ENCODE measurements around the gene ANKRD34B.
"Not testable (repeated sequence)": the region's sequence is repeated elsewhere in the genome, so short reads cannot be mapped to it uniquely, and the experiment has no call there.

The ANKRD34B gene

GRCh38 chr5:80590766-80591165, 20.7 kb upstream of the ANKRD34B start:
- H3K27me3 Mint-ChIP-seq (ENCODE audit: low read depth): peaks cover 5% of the 10 kb centered on the region
- H3K36me3 Mint-ChIP-seq (ENCODE audit: low read depth): no peaks in the 10 kb centered on the region
- no peaks in the 10 kb centered on the region for H3K4me1 Mint-ChIP-seq (ENCODE audit: low read depth)
- no peak overlapping the region for H3K27ac Mint-ChIP-seq
- no peak for DNase-seq (ENCODE audit: low spot score)
- no peak overlapping the region for H3K4me3 Mint-ChIP-seq
- no peaks in the 10 kb centered on the region for H3K9me3 Mint-ChIP-seq

- Mint-ChIP-seq H3K27ac (no peak overlapping the region), H3K27me3 (ENCODE audit: low read depth) (peaks cover 5% of the 10 kb centered on the region), H3K4me3 (no peak overlapping the region), H3K9me3 (no peaks in the 10 kb centered on the region), H3K4me1 (ENCODE audit: low read depth) (no peaks in the 10 kb centered on the region), H3K36me3 (ENCODE audit: low read depth) (no peaks in the 10 kb centered on the region)
- DNase-seq (ENCODE audit: low spot score): no peak
These were observed 18.9 kb upstream of the ANKRD34B start for GRCh38 chr5:80588858-80589540.

GRCh38 chr5:80584770-80585169, 14.7 kb upstream of the ANKRD34B start:
- Mint-ChIP-seq H3K36me3 (ENCODE audit: low read depth) (no peaks in the 10 kb centered on the region), H3K27me3 (ENCODE audit: low read depth) (peaks cover 1% of the 10 kb centered on the region), H3K4me1 (ENCODE audit: low read depth) (no peaks in the 10 kb centered on the region), H3K27ac (no peak overlapping the region), H3K9me3 (peaks cover 1% of the 10 kb centered on the region), H3K4me3 (no peak overlapping the region)
- DNase-seq (ENCODE audit: low spot score): no peak

GRCh38 chr5:80580291-80580690, 10.2 kb upstream of the ANKRD34B start:
- not testable (repeated sequence) for H3K4me3 Mint-ChIP-seq; H3K36me3 Mint-ChIP-seq (ENCODE audit: low read depth); H3K9me3 Mint-ChIP-seq; H3K27ac Mint-ChIP-seq; DNase-seq (ENCODE audit: low spot score); H3K4me1 Mint-ChIP-seq (ENCODE audit: low read depth)
- peaks cover 21% of the 10 kb centered on the region for H3K27me3 Mint-ChIP-seq (ENCODE audit: low read depth)

- Mint-ChIP-seq H3K4me3 (no peak overlapping the region), H3K4me1 (ENCODE audit: low read depth) (peaks cover 2% of the 10 kb centered on the region), H3K27me3 (ENCODE audit: low read depth) (peaks cover 30% of the 10 kb centered on the region), H3K36me3 (ENCODE audit: low read depth) (no peaks in the 10 kb centered on the region), H3K27ac (no peak overlapping the region), H3K9me3 (peaks cover 4% of the 10 kb centered on the region)
- no peak for DNase-seq (ENCODE audit: low spot score)
These were observed 9.0 kb upstream of the ANKRD34B start for GRCh38 chr5:80579050-80579449.

GRCh38 chr5:80577707-80578106, 7.6 kb upstream of the ANKRD34B start:
- Mint-ChIP-seq H3K9me3 (peaks cover 4% of the 10 kb centered on the region), H3K4me1 (ENCODE audit: low read depth) (peaks cover 2% of the 10 kb centered on the region), H3K4me3 (no peak overlapping the region), H3K36me3 (ENCODE audit: low read depth) (no peaks in the 10 kb centered on the region), H3K27ac (no peak overlapping the region), H3K27me3 (ENCODE audit: low read depth) (peaks cover 42% of the 10 kb centered on the region)
- no peak for DNase-seq (ENCODE audit: low spot score)

- H3K9me3 Mint-ChIP-seq: peaks cover 4% of the 10 kb centered on the region
- H3K4me3 Mint-ChIP-seq: no peak overlapping the region
- H3K4me1 Mint-ChIP-seq (ENCODE audit: low read depth): peaks cover 2% of the 10 kb centered on the region
- H3K27me3 Mint-ChIP-seq (ENCODE audit: low read depth): peaks cover 53% of the 10 kb centered on the region
- DNase-seq (ENCODE audit: low spot score): no peak
- H3K27ac Mint-ChIP-seq: no peak overlapping the region
- no peaks in the 10 kb centered on the region for H3K36me3 Mint-ChIP-seq (ENCODE audit: low read depth)
These were observed 6.3 kb upstream of the ANKRD34B start for GRCh38 chr5:80576383-80576782.

GRCh38 chr5:80573062-80573461, 3.0 kb upstream of the ANKRD34B start:
- Mint-ChIP-seq H3K27me3 (ENCODE audit: low read depth) (peaks cover 61% of the 10 kb centered on the region), H3K4me3 (no peak overlapping the region), H3K27ac (no peak overlapping the region), H3K36me3 (ENCODE audit: low read depth) (no peaks in the 10 kb centered on the region), H3K4me1 (ENCODE audit: low read depth) (peaks cover 4% of the 10 kb centered on the region), H3K9me3 (no peaks in the 10 kb centered on the region)
- no peak for DNase-seq (ENCODE audit: low spot score)

- no peak for DNase-seq (ENCODE audit: low spot score)
- Mint-ChIP-seq H3K4me3 (peak overlapping the region; percentile 55), H3K9me3 (no peaks in the 10 kb centered on the region), H3K27me3 (ENCODE audit: low read depth) (peaks cover 69% of the 10 kb centered on the region), H3K4me1 (ENCODE audit: low read depth) (peaks cover 1% of the 10 kb centered on the region), H3K27ac (no peak overlapping the region), H3K36me3 (ENCODE audit: low read depth) (no peaks in the 10 kb centered on the region)
These were observed 757 bp downstream of the ANKRD34B start for GRCh38 chr5:80569086-80569960.

GRCh38 chr5:80568251-80568650, 1.8 kb downstream of the ANKRD34B start:
- Mint-ChIP-seq H3K36me3 (ENCODE audit: low read depth) (no peaks in the 10 kb centered on the region), H3K27me3 (ENCODE audit: low read depth) (peaks cover 67% of the 10 kb centered on the region), H3K9me3 (no peaks in the 10 kb centered on the region), H3K4me3 (peak overlapping the region; percentile 32), H3K27ac (no peak overlapping the region), H3K4me1 (ENCODE audit: low read depth) (peaks cover 1% of the 10 kb centered on the region)
- no peak for DNase-seq (ENCODE audit: low spot score)

- no peak for DNase-seq (ENCODE audit: low spot score)
- no peak overlapping the region for H3K27ac Mint-ChIP-seq
- no peak overlapping the region for H3K4me3 Mint-ChIP-seq
- peaks cover 1% of the 10 kb centered on the region for H3K4me1 Mint-ChIP-seq (ENCODE audit: low read depth)
- no peaks in the 10 kb centered on the region for H3K9me3 Mint-ChIP-seq
- no peaks in the 10 kb centered on the region for H3K36me3 Mint-ChIP-seq (ENCODE audit: low read depth)
- H3K27me3 Mint-ChIP-seq (ENCODE audit: low read depth): peaks cover 63% of the 10 kb centered on the region
These were observed 3.3 kb downstream of the ANKRD34B start for GRCh38 chr5:80566711-80567259.

GRCh38 chr5:80565330-80565729, 4.8 kb downstream of the ANKRD34B start:
- no peaks in the 10 kb centered on the region for H3K9me3 Mint-ChIP-seq
- no peak overlapping the region for H3K4me3 Mint-ChIP-seq
- DNase-seq (ENCODE audit: low spot score): no peak
- no peaks in the 10 kb centered on the region for H3K4me1 Mint-ChIP-seq (ENCODE audit: low read depth)
- peaks cover 57% of the 10 kb centered on the region for H3K27me3 Mint-ChIP-seq (ENCODE audit: low read depth)
- H3K27ac Mint-ChIP-seq: no peak overlapping the region
- H3K36me3 Mint-ChIP-seq (ENCODE audit: low read depth): no peaks in the 10 kb centered on the region

- peaks cover 54% of the 10 kb centered on the region for H3K27me3 Mint-ChIP-seq (ENCODE audit: low read depth)
- no peaks in the 10 kb centered on the region for H3K9me3 Mint-ChIP-seq
- H3K36me3 Mint-ChIP-seq (ENCODE audit: low read depth): no peaks in the 10 kb centered on the region
These were observed 10.8 kb downstream of the ANKRD34B start for GRCh38 chr5:80559244-80559643.

GRCh38 chr5:80555099-80555498, 15.0 kb downstream of the ANKRD34B start:
- Mint-ChIP-seq H3K27ac (no peak overlapping the region), H3K9me3 (no peaks in the 10 kb centered on the region), H3K4me3 (no peak overlapping the region), H3K4me1 (ENCODE audit: low read depth) (no peaks in the 10 kb centered on the region), H3K27me3 (ENCODE audit: low read depth) (peaks cover 37% of the 10 kb centered on the region), H3K36me3 (ENCODE audit: low read depth) (no peaks in the 10 kb centered on the region)
- no peak for DNase-seq (ENCODE audit: low spot score)

More at GRCh38 chr5:80559244-80559643, 10.8 kb downstream of the ANKRD34B start:
- H3K27ac Mint-ChIP-seq: no peak overlapping the region
- DNase-seq (ENCODE audit: low spot score): no peak
- no peaks in the 10 kb centered on the region for H3K4me1 Mint-ChIP-seq (ENCODE audit: low read depth)
- H3K4me3 Mint-ChIP-seq: no peak overlapping the region
